Upper lobe of right lung (tissue), 1 donor: ENCODE data around the gene DYRK3. TPM values are rescaled to one million over a fixed set of nuclear protein-coding genes. Genes with fewer than 3 reads are reported as not detected.
A peak's percentile ranks its signal among the peaks of the same experiment; 100 is the strongest.
"Not testable (repeated sequence)": the region's sequence is repeated elsewhere in the genome, so short reads cannot be mapped to it uniquely, and the experiment has no call there.

Experiments
- ATAC-seq: fragments of 200-7000 bp; cut with Tn5 transposase; one replicate; pipeline ENCODE4 v1.9.1; 2020; ENCODE audit warnings: mild to moderate bottlenecking, moderate library complexity
- DNase-seq: peaks from one replicate; pipeline ENCODE4 v3.0.0-alpha.2; 2020
- H3K27ac ChIP-seq: fragments of 200-600 bp; one replicate; pipeline ENCODE4 v1.8.0; 2022
- H3K27me3 ChIP-seq: fragments of 200-600 bp; one replicate; pipeline ENCODE4 v1.8.0; 2022; ENCODE audit warnings: mild to moderate bottlenecking
- H3K36me3 ChIP-seq: fragments of 200-600 bp; one replicate; pipeline ENCODE4 v1.8.0; 2022
- H3K4me1 ChIP-seq: fragments of 200-600 bp; one replicate; pipeline ENCODE4 v1.8.0; 2022
- H3K4me3 ChIP-seq: fragments of 200-600 bp; one replicate; pipeline ENCODE4 v1.8.0; 2022; ENCODE audit warnings: mild to moderate bottlenecking
- H3K9me3 ChIP-seq: fragments of 200-600 bp; one replicate; pipeline ENCODE4 v1.8.0; 2022
- intact Hi-C: fragments of 100-400 bp; cut with DNase I; formaldehyde crosslinking; loops from one replicate; pipeline ENCODE4 v1.11.0; 2022
- total RNA-seq: library from RNA; stranded (reverse); fragmentation: NEBNext Ultra II Directional; extraction: Animal tissue kit (Norgen Biotek cat#: 25700); gene quantifications from one replicate; pipeline ENCODE4 v1.2.1, GENCODE V29; 2021
- TF ChIP-seq, protein P1 (sequence below): fragments of 200-600 bp; IDR thresholded peaks from one replicate; pipeline ENCODE4 v1.8.0; 2022; ENCODE audit warnings: antibody characterized with exemption
- donor health status: DM: no; HTN: yes; CAD: no; lungs with severe emphysema.

The DYRK3 gene
- total RNA-seq, 1 donor from 2014 or later: 8.1 TPM

DNA sequence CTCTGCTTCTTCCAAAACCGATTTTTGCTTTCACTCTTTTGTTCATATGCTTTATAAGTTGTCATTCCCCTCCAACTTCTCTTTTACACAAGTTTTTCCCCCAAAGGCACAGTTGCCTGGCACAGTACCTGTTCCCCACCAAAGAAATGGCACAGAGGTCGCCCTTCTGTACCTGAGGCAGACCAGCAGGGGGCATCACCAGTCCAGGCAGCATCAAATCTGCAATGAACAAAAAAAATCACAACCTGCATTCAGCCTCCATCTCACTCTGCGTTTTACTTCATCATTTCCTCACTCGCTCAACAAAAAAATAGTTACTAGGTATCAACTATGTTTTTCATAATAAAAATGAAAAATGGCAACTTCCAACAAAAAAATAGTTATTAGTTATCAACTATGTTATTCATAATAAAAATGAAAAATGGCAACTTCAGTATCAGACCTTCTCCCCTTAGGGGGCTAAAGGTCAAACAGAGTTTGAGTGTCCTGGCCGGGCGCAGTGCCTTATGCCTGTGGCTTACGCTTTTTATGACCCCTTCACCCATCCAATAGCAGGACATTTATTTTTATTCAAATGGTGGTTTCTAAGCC is 27.1 kb upstream of the DYRK3 start:
- Histone ChIP-seq H3K36me3 (peaks cover 64% of the 10 kb centered on the region), H3K4me1 (peaks cover 7% of the 10 kb centered on the region), H3K27me3 (no peaks in the 10 kb centered on the region), H3K9me3 (no peaks in the 10 kb centered on the region), H3K4me3 (no peak overlapping the region), H3K27ac (no peak overlapping the region)
- TF ChIP-seq, protein P1, sequence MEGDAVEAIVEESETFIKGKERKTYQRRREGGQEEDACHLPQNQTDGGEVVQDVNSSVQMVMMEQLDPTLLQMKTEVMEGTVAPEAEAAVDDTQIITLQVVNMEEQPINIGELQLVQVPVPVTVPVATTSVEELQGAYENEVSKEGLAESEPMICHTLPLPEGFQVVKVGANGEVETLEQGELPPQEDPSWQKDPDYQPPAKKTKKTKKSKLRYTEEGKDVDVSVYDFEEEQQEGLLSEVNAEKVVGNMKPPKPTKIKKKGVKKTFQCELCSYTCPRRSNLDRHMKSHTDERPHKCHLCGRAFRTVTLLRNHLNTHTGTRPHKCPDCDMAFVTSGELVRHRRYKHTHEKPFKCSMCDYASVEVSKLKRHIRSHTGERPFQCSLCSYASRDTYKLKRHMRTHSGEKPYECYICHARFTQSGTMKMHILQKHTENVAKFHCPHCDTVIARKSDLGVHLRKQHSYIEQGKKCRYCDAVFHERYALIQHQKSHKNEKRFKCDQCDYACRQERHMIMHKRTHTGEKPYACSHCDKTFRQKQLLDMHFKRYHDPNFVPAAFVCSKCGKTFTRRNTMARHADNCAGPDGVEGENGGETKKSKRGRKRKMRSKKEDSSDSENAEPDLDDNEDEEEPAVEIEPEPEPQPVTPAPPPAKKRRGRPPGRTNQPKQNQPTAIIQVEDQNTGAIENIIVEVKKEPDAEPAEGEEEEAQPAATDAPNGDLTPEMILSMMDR: peak; percentile 70
- ATAC-seq (no peak), DNase-seq (no peak)
- intact Hi-C loops: no loop called here

DNA sequence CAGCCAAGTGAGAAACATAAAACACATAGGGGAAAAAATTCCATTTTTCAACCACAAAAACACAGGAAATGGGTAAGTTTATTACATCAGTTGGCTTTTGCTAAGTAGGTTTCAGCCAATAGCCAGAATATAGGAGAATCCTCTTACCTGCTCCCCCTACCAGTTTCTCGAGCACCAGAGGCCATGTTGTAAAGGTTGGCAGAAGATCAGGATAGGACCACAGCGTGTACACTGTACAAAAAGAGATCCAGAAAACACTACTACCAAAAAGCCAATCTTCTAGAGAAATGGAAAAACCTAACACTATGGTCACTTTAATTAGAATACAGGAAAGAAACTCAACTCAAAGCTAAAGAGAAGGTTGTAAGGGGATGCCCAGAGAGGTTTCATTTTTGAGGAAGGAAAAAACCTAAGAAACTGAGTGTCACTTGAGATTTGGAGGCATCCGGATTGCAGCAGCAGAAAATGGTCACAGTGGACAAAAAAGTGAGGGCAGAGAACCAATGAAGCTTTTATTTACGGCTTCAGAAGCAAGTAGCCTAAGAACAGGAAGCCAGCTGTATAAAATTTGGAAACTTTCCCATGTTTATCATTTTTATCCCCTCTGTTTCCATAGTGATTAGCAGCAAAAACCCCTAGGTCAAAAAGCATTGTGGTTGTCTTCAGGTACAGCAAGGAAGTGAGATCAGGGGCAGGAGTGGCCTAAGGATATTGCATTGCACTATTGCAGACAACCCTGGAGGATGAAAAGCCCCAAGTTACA is 25.9 kb upstream of the DYRK3 start:
- no peak overlapping the region for H3K4me3 ChIP-seq
- DNase-seq (no peak), ATAC-seq (no peak)
- H3K27ac ChIP-seq: no peak overlapping the region
- peaks cover 52% of the 10 kb centered on the region for H3K36me3 ChIP-seq
- H3K4me1 ChIP-seq: peaks cover 7% of the 10 kb centered on the region
- H3K9me3 ChIP-seq: no peaks in the 10 kb centered on the region
- no peaks in the 10 kb centered on the region for H3K27me3 ChIP-seq
- intact Hi-C loops: no loop called here
- TF ChIP-seq, protein P1: no peak

DNA sequence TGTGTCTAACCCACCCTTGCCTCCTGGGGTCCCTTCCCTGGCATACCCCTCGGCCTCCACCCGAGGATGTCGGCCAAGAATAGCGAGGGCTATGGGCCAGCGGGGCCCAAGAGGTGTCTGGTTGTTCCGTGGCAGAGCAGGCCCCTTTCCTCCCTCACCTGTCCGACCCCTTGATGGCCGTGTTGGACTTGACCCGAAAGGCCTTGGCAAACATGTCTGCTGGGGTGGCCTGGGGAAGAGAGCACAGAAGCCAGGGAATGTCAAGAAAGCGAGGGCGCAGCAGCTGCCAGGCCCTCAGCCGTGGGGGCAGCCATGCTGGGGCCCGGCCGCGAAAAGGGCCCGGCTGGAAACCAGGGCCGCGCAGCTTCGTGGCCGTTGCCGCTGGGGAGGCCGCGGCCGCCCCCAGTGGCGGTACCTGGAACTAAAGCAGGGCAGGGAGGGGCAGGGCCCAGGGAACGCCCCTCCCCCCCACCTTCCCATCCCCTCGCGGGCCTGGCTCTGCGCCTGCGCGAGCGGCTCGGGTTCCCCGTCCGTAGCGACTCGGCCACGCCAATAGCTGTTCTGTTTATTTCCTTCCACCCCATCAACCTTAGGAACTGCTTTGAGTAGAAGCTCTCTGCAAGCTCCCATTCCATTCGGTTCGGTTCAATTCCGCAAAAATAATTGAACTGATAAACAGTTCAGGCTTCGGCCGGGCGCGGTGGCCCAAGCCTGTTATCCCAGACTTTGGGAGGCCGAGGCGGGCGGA is 23.0 kb upstream of the DYRK3 start, which contains the start of gene EIF2D:
Gene EIF2D, minus strand, starts transcription at position 337 of the 748 bp plus-strand sequence. Its CDS starts 123 bp downstream, at position 214.
- TF ChIP-seq, protein P1: peak; percentile 98

DNA sequence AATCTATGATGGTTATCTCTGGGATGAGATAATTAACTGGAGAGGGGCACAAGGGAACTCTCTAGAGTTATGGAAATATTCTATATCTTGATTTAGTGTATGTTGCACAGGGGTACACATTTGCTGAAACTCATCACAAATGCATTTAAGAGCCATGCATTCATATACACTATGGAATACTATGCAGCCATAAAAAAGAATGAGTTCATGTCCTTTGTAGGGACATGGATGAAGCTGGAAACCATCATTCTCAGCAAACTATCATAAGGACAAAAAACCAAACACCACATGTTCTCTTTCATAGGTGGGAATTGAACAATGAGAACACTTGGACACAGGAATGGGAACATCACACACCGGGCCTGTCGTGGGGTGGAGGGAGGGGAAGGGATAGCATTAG is 8.9 kb upstream of the DYRK3 start:
- H3K27ac ChIP-seq, ATAC-seq, H3K4me3 ChIP-seq, intact Hi-C loops, H3K27me3 ChIP-seq, H3K4me1 ChIP-seq, H3K9me3 ChIP-seq, H3K36me3 ChIP-seq, DNase-seq: not testable (repeated sequence)

More for the DNA sequence above, 23.0 kb upstream of the DYRK3 start, which contains the start of gene EIF2D:
- Histone ChIP-seq H3K4me3 (peak within 1 kb of the TSS; percentile 66), H3K27ac (peak within 1 kb of the TSS; percentile 87), H3K9me3 (no peaks in the 10 kb centered on the region), H3K27me3 (no peaks in the 10 kb centered on the region), H3K36me3 (peaks cover 23% of the 10 kb centered on the region), H3K4me1 (peaks cover 7% of the 10 kb centered on the region)
- DNase-seq: peak; percentile 97
- ATAC-seq: peak; percentile 100
- intact Hi-C loops: no loop called here

DNA sequence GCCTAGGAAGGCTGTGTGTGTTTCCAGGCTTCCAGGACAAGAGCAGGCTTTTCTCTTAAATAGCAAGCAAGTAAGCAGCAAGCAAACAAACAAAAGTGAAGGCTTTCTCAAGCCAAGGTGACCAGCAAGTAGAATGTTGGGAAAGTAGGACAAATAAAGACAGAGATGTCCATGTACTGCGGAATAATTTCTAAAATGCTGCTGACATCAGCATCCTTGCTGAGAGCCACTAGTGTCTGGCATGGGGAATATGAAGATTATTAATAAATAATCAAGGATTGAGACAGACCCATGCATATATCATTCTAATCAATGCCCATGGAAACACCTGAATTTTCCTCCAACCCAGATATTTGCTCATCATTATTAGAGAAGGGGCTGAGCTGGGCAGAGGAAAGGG is 6.4 kb upstream of the DYRK3 start:
- no peak overlapping the region for H3K4me3 ChIP-seq
- no peaks in the 10 kb centered on the region for H3K27me3 ChIP-seq
- intact Hi-C loops: no loop called here
- TF ChIP-seq, protein P1: no peak
- no peaks in the 10 kb centered on the region for H3K36me3 ChIP-seq
- no peak for DNase-seq
- H3K9me3 ChIP-seq: no peaks in the 10 kb centered on the region
- ATAC-seq: no peak
- H3K4me1 ChIP-seq: peaks cover 6% of the 10 kb centered on the region
- H3K27ac ChIP-seq: no peak overlapping the region
